ENCODE measurements around the gene FAM162B. TPM values are rescaled to one million over a fixed set of nuclear protein-coding genes. Genes with fewer than 3 reads are reported as not detected.

The FAM162B gene
- total RNA-seq = 3.2 and 7.8 TPM in 2 replicates

GRCh38 chr6:116764961-116765841, at the start of gene FAM162B:
FAM162B (minus strand) TSS chr6:116765719; CDS start chr6:116765576, 143 bp downstream.

Other genes with a start within 250 kb of the FAM162B start
- not detected in 2 replicates for gene TRAPPC3L, start 220.0 kb downstream of the FAM162B start, total RNA-seq
- gene CALHM4, start 212.0 kb downstream of the FAM162B start, total RNA-seq = not detected in 2 replicates
- 26.5 and 42.0 TPM in 2 replicates for gene RWDD1, start 194.2 kb downstream of the FAM162B start, total RNA-seq
- gene RSPH4A, start 149.2 kb downstream of the FAM162B start, total RNA-seq = under 0.01 TPM in 1 of 2 replicates, not detected in the other
- gene ZUP1, start 97.0 kb downstream of the FAM162B start, total RNA-seq = 8.6 and 8.9 TPM in 2 replicates
- gene KPNA5, start 84.5 kb downstream of the FAM162B start, total RNA-seq = 4.0 and 4.1 TPM in 2 replicates
- gene GPRC6A, start 63.4 kb upstream of the FAM162B start, total RNA-seq = not detected in 2 replicates
- gene RFX6, start 111.5 kb upstream of the FAM162B start, total RNA-seq = not detected in 2 replicates